HuH-7 (cell line): ENCODE results near the gene OGFOD2.
A peak's percentile ranks its signal among the peaks of the same experiment; 100 is the strongest.

Experiments
- DNase-seq: peaks from one replicate; pipeline ENCODE4 v3.0.0; 2011; ENCODE audit warnings: low spot score

The OGFOD2 gene

GRCh38 chr12:122989225-122989839 lies 14.3 kb downstream of the OGFOD2 start:
- peak; percentile 53 for DNase-seq

- DNase-seq, result no peak
Measured at GRCh38 chr12:122989874-122990419, 14.9 kb downstream of the OGFOD2 start.

- DNase-seq, result no peak
Measured at GRCh38 chr12:122990561-122990960, 15.5 kb downstream of the OGFOD2 start.

DNA sequence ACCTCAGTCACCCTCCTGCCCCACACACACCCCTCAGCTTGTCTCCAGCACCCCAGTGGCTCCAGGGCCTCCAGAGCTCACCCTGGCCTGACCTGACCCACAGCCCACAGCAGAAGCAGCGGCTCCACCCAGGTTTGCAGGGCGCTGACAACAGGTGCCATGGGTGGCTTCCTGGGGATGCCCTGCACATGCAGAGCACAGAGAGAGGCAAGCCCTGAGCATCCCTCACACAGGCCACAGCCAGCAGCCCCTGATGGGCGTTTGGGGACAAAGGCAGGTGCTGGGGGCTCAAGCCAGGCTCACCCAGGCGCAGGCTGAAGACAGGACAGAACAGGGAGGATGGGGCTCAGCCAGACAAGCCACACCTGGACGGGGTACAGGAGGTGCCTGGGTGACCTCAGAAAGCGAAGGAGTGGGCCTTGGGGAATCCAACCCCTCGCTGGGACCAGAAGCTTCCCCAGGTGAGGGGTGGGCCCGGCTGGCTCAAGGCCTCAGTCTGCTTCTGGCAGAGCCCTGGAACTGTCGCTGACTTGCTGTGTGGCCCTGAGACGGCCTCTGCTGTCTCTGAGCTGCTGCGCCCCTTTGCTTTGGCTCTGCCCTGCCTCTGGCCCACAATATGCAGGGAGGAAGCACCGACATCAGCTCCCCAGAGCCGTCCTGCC lies 16.0 kb downstream of the OGFOD2 start:
- DNase-seq, result no peak

DNA sequence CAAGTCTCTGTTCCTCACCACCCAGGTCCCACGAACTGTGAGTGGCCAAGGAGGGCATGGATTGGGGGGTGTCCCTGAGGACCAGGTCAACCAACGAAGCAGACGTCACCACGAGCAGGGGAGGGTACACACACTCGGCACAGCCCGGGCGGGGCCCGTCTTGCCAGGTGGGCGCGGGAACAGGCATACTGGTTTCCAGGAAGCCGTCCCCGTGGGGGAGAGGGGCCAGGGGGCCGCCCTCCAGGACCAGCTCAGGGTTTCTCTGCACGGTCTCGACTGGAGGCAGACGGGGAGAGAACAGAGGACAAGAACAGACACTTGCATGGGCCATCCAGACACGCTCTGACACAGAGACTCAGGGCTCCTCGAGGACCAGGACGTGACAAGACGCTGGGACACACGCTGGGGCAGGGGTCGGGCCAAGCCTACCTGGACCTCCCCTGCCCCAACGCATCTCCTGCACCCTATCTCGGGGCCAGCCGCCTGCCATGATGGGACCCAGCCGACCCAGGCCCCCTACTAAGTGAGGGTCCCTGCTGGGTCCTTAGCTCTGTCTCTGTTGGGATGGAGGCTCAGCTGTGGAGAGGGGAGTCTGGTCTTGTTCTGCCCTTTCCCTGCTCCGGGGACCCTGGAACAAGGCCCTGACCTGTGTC lies 16.7 kb downstream of the OGFOD2 start:
- no peak for DNase-seq

GRCh38 chr12:122992386-122992785 lies 17.3 kb downstream of the OGFOD2 start:
- DNase-seq, result no peak

DNA sequence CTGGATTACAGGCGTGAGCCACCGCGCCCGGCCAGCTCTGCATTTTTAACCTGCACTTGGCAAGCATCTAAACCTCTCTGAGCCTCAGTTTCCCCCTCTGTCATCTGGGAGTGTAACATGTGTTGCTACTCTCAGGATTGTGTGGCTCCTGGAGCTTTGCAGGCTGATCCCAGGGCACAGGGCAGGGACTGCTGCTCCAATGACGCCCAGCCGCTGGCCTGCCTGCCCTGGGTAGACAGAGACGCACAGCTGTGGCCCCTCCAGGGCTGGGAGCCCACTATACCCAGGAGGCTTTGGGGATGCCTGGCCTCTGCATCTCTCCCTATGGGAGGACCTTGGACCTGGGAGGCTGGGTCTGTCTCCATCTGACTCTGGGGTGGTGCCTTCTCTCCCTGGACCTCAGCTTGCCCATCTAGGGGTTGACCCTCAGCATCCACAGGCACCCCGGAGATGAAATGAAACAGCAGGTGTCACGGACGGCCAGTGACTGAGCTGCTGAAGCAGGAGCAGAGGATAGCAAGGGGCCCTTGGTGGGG lies 19.2 kb downstream of the OGFOD2 start:
- DNase-seq, result no peak

DNA sequence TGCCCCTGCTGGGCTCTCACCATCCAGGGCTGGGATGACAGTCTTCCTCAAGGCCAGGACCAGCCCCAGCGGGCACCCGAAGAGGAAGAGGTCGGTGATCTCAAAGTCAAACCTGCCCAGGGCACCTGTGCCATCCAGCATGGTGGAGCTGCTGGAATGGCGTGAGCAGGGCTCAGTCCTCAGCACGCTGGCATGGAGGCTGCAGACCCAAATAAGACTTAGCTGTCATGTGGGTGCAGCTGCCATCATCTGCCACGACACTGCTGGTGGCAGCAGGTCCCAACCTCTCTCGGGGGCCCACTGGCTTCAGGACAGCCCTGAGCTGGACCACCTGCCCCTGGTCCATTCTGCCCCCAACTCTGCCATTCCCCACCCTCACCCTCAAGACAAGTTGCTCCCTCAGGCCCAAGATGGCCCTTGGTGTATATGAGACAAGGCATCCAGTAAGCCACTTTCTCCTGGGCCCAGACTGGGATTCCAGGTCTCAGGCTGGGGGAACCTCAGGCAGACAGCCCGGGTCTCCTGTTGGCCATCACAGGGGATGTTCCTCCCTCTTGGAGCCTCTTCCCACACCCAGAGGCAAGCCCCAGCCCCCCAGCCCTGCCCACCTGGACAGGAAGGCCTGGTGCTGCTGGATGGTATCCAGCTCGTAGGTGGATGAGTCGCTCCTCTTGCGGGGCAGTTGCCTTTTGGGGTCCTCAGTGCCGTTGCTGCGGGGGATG lies 19.9 kb downstream of the OGFOD2 start:
- no peak for DNase-seq

DNA sequence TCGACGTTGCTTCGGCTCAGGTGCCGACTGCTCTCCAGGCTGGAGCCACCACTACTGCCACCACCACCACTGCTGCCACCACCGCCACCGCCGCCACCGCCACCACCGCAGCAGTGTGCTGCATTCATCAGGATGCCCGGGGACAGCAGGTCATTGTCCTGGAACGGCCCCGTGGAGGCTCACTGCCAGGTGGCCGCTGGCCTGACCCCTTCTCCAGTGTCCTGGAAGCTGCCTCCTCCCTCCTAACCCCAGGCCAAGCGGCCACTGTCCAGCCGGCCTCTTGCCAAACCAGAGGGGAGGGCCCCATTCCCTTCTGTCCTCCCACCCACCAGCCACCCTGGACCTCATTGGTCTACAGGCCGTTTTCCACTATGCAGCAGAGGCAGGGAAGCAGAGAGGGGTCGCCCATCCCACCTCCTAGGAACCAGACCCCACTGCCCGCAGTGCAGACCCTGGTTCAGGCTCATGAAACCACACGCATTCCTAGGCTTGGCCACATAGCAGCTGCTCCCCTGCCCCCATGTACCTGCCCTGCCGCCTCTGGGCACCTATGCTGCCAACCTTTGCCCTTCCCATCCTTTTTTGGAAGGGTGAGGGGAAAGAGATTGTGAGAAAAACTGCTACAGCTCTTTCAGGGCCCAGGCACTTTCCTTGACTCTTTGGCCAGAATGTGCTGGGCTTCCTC lies 20.6 kb downstream of the OGFOD2 start:
- peak; percentile 46 for DNase-seq

DNA sequence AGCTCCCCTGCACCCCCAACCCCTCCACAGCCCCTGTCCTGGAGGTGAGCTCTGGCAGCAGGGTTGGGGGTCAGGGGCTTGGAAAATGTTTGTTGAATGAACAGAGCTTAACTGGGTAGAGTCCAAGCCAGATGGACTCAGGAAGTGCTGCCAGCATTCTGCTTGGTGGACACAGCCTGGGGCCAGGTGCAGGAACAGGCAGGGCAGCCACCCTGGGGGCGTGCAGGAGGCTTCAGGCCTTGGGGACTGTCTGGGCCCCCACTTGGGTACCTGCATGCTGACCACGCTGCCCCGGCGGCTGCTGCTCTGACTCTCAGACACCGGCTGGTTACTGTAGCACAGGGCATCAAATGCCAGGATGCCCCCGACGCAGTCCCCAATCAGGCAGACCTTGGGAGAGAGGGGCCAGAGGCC lies 21.2 kb downstream of the OGFOD2 start:
- DNase-seq, result no peak

- DNase-seq, result no peak
Measured at GRCh38 chr12:122996621-122997342, 21.7 kb downstream of the OGFOD2 start.

DNA sequence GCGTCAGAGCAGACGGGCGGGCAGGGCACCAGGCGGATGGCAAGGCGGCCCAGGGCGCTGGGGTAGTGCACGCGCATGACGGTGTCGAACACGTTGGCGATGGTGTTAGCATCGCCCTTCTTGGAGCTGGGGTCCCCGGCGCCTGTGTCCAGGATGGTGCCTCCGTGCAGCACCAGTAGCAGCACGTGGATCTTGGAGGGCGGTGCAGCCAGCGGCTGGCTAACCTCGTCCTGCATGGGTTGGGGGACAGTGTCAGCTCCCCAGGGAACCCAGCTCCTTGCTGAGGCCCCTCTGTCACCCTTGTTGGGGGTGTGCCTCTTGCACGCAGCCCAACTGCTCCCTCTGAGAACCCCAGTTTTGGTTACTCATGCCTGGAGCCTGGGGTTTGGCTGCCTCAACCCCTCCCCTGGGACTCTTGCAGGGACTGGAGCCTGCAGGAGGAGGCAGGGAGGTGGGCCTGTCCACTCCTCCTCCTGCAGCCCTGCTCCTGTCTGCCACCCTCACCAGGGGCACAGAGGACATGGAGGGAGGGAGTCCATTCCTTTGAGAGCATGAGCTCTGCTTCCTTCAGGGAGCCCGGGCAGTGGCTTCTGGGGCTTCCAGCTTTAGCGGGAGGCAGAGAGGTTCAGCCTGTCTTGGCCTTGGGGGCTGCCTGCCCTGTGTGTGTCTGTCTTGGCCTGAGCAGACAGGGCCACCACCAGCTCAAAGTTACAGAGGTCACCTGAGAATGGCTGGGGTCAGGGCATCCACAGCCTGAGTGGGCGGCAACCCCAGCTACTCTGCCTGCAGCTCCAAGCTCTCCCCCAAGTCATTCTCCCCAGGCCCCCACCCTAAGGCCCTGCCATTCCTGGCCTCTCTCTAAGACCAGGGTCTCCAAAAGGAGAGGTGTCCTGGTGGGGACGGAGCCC lies 22.6 kb downstream of the OGFOD2 start:
- DNase-seq, result no peak

- DNase-seq, result no peak
Measured at GRCh38 chr12:122998316-122998715, 23.3 kb downstream of the OGFOD2 start.

DNA sequence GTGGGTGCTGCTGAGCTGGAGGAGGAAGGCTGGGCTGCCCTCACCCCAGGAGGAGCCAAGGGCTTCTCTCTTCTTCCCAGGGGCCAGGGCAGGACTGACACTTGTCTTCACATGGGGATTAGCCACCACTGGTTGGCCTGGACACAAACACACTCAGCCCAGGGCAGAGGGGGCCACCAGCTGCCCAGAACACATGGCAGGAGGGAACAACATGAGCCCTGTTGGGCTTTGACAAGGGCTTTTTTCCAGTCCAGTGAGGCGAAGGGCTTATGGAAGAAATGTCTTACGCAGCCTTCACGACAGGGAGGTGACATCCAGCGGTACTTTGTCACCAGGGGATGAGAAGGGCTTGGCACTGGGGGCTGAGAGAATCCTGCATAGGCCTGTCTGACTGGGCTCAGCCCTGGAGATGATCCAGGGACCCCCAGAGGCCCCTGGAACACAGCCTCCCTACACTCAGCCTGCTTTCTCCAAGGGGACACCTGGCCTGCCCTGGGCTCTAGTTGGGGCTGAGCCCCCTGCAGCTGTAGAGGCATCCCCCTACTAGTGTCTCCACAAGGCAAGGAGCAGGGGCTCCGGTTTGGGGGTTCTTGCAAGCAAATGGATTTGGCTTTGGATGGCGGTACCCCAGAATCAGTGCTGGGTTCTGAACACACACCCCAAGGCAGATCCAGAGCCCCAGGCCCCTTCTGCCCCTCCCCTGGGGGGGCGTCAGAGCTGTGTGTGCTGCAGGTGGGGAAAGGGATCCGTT lies 24.3 kb downstream of the OGFOD2 start:
- no peak for DNase-seq

- DNase-seq, result no peak
Measured at GRCh38 chr12:122999986-123000420, 25.0 kb downstream of the OGFOD2 start.

DNA sequence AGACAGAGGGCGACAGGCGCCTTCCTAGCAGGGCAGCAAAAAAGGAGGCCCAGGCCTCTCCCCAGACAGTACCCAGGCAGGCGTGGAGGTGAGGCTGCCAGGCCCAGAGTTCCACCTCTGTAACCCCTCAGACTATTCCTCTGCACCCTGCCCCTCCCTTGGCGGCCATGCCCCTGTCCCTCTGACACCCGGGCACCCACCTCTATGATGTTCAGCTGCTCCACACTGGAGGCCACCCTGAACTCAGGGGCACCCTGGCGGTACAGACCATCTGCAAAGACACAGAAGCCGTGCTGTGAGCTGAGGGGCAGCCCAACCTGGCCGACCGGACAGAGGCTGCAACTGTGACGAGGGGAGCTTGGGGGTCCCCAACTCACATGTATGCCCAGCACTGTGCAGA lies 25.5 kb downstream of the OGFOD2 start:
- DNase-seq, result no peak

DNA sequence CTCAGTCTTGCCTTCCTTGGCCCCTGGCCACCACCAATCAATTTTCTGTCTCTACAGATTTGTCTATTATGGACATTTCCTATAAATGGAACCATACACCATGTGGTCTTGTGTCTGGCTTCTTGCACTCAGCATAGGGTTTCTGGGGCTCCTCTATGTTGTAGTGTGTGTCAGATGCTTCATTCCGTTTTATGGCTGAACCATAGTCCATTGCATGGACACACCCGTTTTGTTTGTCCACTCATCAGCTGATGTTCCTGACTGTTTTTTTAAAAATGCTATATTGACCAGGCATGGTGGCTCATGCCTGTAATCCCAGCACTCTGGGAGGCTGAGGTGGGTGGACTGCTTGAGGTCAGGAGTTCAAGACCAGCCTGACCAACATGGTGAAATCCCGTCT lies 26.4 kb downstream of the OGFOD2 start:
- DNase-seq, result no peak

- no peak for DNase-seq
Measured at GRCh38 chr12:123003257-123003656, 28.2 kb downstream of the OGFOD2 start.

DNA sequence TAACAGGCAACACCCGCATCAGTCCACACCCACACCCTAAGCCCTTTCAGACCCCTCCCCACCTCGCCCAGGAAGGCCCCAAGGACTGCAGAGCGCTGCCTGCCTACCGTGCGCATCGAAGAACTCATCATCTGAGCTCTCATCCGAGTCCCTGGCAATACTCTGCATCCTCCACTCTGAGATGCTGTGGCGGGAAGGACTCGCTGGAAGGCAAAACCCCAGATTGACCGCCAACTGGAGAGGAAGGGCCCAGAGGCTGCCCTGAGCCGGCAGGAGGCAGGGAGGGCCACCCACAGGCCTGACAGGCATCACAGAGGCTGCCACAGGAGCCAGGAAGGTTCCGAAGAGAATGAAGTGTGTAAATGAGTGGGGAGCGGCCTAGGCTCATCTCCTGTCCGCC lies 29.2 kb downstream of the OGFOD2 start:
- no peak for DNase-seq
